ENCODE results near the gene PVR.
A peak's percentile ranks its signal among the peaks of the same experiment; 100 is the strongest.
"Not testable (repeated sequence)": the region's sequence is repeated elsewhere in the genome, so short reads cannot be mapped to it uniquely, and the experiment has no call there.

The PVR gene

DNA sequence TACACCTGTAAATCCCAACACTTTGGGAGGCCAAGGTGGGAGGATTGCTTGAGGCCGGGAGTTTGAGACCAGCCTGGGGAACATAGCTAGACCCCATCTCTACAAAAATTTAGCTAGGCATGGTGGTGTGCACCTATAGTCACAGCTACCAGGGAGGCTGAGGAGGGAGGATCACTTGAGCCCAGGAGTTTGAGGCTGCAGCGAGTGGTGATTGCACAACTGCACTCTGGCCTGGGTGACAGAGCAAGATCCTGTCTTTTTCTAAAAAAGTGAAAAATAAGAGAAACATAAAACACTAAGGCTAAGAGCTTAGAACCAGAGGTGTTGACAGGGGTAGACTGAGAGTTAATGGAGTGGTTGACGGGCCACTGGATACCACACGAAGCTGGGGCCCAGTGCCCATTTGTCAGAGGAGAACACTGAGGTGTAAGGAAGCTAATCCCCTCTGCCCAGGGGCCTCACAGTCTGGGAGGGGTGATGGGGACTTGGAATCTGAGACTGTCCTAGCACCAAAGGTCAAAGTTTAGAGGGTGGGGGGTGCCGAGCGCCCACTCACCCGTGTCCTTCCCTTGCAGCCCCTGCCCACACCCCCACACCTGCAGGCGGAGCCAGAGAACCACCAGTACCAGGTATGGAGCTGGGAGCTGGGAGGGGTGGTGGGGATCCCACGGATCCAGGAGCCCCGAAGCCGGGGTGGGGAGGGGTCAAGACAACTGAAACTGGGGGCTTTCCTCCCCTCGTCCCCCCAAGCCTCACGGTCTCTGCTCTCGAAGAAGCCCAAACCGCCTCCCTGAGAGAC lies 38.5 kb downstream of the PVR start:
- no peak for DNase-seq
- Histone ChIP-seq H3K27me3 (no peaks in the 10 kb centered on the region), H3K9me3 (no peaks in the 10 kb centered on the region), H3K36me3 (peaks cover 0 to 29% (median 18%) of the 10 kb centered on the region in 3 donors), H3K4me3 (no peak overlapping the region), H3K4me1 (peaks cover 0 to 4% (median 0%) of the 10 kb centered on the region in 4 donors), H3K27ac (no peak overlapping the region)
- no peak for TF ChIP-seq CTCF (IDR thresholded peaks at IDR 0.05)
- intact Hi-C loops (cut with DNase I; ENCODE audit: low total_unique reads), result no loop called here

GRCh38 chr19:44682807-44683206 lies 39.1 kb downstream of the PVR start:
- Histone ChIP-seq H3K36me3 (peaks cover 0 to 29% (median 18%) of the 10 kb centered on the region in 3 donors), H3K4me3 (no peak overlapping the region), H3K4me1 (no peaks in the 10 kb centered on the region), H3K27ac (no peak overlapping the region), H3K27me3 (no peaks in the 10 kb centered on the region), H3K9me3 (no peaks in the 10 kb centered on the region)
- no peak for TF ChIP-seq CTCF (IDR thresholded peaks at IDR 0.05)
- DNase-seq, result no peak
- intact Hi-C loops (cut with DNase I; ENCODE audit: low total_unique reads), result no loop called here

DNA sequence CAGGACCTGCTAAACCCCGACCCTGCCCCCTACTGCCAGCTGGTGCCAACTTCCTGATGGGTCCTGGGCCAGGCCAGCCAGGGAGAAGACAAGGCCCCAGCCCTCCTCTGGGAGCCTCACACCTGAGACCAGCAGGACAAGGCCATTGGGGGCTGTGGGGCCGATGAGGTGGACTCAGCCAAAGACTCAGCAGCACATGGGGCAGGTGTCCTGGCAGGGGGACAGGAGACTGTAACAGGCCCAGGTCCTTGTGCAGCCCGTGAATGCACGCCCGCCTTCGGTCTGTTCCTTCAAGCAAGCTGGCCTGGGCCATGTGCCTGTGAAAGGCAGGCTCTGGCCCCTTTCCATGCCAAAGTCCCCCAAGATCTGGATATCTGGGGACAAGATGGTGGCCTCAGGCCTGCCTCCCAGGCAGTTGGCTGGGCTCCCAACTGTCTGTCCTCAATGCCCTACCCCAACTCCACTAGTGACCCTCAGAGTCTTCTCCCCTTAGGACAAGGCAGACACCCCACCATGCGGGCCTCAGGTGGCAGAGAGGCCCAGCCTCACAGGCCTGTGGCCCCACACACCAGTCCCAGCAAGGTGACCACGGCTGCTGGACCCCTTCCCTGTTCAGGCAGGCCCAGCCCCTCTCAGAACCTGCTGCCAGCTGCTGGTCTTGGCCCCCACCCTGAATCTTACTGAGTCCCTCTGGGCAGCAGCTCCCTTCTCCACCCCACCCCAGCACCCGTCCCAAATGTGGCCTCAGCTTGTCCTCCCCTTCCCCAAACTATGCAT lies 39.9 kb downstream of the PVR start:
- no peaks in the 10 kb centered on the region for H3K9me3 ChIP-seq
- no peaks in the 10 kb centered on the region for H3K4me1 ChIP-seq
- H3K4me3 ChIP-seq, result no peak overlapping the region
- TF ChIP-seq CTCF (IDR thresholded peaks at IDR 0.05), result no peak
- no peaks in the 10 kb centered on the region for H3K27me3 ChIP-seq
- H3K36me3 ChIP-seq, result peaks cover 0 to 29% (median 18%) of the 10 kb centered on the region in 3 donors
- intact Hi-C loops (cut with DNase I; ENCODE audit: low total_unique reads), result no loop called here
- no peak overlapping the region for H3K27ac ChIP-seq
- DNase-seq, result no peak

GRCh38 chr19:44684396-44684795 lies 40.7 kb downstream of the PVR start:
- H3K4me3 ChIP-seq; H3K27me3 ChIP-seq; H3K9me3 ChIP-seq; DNase-seq; H3K27ac ChIP-seq; H3K4me1 ChIP-seq; intact Hi-C loops (cut with DNase I; ENCODE audit: low total_unique reads): not testable (repeated sequence)
- H3K36me3 ChIP-seq, result peaks cover 0 to 29% (median 18%) of the 10 kb centered on the region in 3 donors

- Histone ChIP-seq H3K9me3 (no peaks in the 10 kb centered on the region), H3K27ac (no peak overlapping the region), H3K27me3 (no peaks in the 10 kb centered on the region), H3K36me3 (peaks cover 0 to 26% (median 15%) of the 10 kb centered on the region in 3 donors), H3K4me1 (peaks cover 0 to 5% (median 0%) of the 10 kb centered on the region in 4 donors), H3K4me3 (no peak overlapping the region)
- peak in 1 of 2 donors; percentile 33 for DNase-seq
- no peak for TF ChIP-seq CTCF (IDR thresholded peaks at IDR 0.05)
- intact Hi-C loops (cut with DNase I; ENCODE audit: low total_unique reads), result no loop called here
These were observed 41.5 kb downstream of the PVR start for GRCh38 chr19:44684892-44685863.

Data from tibial artery (tissue), 4 donors.